ENCODE data around the gene MRPS18B.

DNA sequence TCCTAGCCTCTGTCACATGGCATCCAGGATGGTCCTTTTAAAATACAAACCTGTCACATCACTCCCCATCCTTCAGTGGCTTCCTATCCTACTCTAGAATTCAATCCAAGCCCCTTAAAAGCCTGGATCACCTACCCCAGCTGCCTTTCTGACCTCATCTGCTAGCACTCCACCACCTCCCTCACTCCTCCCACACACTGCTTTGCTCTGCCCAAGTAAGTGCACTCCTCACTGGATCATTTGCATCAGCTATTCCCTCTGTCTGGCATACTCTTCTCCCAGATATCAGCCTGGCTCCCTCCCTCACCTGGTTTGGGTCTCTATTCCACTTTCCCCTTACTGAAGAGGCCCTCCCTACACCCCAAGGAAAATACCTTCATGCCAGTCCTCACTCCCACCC, 39.8 kb downstream of the MRPS18B start:
- TF ChIP-seq POLR2AphosphoS5 (IDR thresholded peaks at IDR 0.05) (no peak), POLR2A (IDR thresholded peaks at IDR 0.05) (no peak), EP300 (IDR thresholded peaks at IDR 0.05) (no peak)
- TF ChIP-seq, protein P1, sequence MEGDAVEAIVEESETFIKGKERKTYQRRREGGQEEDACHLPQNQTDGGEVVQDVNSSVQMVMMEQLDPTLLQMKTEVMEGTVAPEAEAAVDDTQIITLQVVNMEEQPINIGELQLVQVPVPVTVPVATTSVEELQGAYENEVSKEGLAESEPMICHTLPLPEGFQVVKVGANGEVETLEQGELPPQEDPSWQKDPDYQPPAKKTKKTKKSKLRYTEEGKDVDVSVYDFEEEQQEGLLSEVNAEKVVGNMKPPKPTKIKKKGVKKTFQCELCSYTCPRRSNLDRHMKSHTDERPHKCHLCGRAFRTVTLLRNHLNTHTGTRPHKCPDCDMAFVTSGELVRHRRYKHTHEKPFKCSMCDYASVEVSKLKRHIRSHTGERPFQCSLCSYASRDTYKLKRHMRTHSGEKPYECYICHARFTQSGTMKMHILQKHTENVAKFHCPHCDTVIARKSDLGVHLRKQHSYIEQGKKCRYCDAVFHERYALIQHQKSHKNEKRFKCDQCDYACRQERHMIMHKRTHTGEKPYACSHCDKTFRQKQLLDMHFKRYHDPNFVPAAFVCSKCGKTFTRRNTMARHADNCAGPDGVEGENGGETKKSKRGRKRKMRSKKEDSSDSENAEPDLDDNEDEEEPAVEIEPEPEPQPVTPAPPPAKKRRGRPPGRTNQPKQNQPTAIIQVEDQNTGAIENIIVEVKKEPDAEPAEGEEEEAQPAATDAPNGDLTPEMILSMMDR (IDR thresholded peaks at IDR 0.05): no peak

Data from upper lobe of left lung (tissue), 4 donors.